Fibroblast of skin of abdomen (primary cell): ENCODE measurements around the gene GPAM.
"Not testable (repeated sequence)": the region's sequence is repeated elsewhere in the genome, so short reads cannot be mapped to it uniquely, and the experiment has no call there.

Source experiments
- DNase-seq: peaks from one replicate; pipeline ENCODE4 v3.0.0-alpha.2; 2013

The GPAM gene

DNA sequence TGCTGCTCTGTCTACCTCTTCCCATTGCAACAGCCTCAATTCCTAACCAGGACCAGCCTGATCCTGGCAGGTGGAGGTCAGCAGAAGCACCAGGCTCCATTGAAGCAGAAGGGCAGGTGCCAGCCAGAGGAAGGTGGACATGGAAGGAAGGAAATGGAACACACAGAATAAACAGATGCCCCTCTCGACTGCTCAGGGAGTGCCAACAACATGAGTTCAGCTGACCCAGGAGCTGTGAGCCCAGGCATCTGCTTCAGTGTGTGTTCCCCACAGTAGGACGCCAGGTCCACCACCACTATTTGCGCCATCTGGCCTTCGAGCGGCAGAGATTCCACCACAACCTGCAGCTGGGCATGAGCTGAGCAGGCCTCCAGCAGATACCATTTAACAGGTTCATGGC is 56.7 kb downstream of the GPAM start:
- DNase-seq = no peak

DNA sequence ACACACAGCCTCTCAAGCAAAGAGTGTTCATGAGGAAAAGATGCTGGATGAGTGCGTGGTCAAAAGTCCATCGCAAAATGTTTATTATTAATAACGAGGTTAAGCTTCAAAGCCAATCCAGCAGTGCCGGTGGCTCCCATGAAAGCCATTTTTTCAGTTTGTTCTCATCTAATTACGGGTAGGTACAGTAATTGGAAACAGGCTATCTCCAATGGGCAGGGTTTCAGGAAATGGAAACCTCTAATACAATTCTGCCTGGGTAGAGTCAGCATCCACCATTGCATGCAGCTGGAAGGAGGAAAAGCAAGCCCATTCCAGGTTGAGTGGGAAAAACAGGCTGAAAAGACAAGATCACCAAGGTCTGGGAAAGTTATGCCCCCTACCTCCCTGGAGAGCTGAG is 57.4 kb downstream of the GPAM start:
- DNase-seq = no peak

DNA sequence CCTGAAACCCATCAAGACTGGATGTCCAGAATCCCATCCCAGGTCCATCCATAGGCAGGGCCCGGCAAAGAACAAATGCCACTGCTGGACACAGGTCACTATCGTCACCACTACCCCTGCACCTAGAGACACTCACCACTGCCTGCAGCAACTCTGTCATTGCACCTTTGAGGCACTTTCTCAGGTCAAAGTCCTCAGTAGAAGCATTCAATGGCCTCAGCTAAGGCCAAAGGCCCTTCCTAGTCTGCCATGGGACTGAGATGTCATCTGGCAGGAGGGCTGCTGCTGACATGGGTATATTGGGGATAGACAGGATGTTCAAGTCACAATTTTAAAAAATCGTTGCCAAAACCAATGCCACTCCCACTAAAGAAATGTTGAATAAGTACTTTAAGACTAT is 58.7 kb downstream of the GPAM start:
- no peak for DNase-seq

DNA sequence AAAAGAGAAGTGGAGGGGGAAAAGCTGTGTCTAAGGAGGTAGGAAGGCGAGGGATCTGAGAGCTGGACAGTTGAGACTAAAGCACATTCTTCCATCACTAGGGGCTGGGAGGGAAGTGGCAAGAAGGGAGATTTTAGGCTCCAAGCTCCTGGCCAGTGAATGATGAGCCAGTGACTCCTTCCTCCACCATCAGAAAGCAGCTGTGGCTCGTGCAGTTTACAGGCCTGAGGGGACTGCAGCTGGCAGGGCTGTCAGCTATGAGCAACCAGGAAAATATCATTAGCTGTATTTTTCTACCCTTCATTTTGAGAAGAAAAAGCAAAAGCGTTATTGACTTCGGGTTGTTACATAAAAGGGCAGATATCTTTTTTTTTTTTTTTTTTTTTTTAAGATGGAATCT is 60.7 kb downstream of the GPAM start:
- DNase-seq = no peak

DNA sequence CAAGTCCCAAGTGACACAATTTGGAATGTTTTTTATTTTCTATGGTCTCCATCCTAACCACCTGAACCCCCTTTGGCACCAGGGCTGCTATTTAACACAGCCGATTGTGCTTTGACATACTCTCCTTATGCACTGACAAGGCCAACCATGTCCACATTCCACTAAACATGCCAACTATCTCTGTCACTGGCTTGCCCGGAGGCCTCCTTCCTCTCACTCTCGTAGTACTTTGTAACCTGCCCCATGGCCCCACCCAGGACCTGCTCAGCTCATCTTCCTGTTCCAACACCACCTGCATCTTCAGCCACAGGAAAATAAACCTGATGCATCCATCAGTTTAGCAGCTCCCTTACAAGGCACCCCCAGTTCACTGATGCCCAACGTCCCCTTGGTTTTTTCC is 63.1 kb downstream of the GPAM start:
- DNase-seq = no peak

DNA sequence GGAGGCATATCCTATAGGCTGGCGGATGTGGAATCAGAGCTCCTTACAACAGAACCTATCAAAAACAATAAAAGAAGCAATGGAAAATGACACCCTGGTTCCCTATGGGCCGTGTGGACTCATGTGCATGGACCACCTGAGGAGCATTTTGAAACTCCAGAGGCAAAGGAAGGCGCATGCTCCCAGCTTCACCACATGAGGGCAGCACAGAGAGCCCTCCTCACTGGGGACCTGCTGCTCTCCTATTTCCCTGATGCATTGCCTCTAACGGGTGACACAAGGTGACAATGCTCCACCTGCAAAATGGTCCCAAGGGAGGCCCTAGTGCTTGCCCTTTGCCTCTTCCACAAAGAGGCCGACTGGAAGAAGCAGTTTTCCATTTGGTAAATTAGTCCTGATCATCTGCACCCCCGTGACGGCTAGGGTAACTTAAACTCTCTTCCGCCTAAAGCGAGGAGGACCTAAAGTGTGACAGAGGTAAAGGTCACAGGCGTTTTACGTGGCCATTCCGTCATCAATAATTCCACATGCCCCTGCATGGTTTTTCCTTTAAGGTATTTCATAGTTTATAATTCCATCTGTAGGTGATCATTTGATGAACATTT is 67.7 kb downstream of the GPAM start:
- DNase-seq = no peak

DNA sequence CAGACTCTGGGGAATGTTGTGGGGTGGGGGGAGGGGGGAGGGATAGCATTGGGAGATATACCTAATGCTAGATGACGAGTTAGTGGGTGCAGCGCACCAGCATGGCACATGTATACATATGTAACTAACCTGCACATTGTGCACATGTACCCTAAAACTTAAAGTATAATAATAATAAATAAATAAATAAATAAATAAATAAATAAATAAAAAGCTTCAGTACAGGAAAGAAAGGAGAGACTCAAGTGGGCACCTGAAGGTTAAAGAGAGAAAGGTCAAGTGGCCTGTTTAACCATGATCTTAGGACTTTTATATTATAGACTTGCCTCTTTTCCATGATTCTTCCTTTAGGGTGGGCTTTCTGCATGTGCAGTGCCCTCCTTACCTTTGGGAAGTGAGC is 73.8 kb downstream of the GPAM start:
- not testable (repeated sequence) for DNase-seq
